ENCODE data around the gene ETS2.
A peak's percentile ranks its signal among the peaks of the same experiment; 100 is the strongest.

DNA sequence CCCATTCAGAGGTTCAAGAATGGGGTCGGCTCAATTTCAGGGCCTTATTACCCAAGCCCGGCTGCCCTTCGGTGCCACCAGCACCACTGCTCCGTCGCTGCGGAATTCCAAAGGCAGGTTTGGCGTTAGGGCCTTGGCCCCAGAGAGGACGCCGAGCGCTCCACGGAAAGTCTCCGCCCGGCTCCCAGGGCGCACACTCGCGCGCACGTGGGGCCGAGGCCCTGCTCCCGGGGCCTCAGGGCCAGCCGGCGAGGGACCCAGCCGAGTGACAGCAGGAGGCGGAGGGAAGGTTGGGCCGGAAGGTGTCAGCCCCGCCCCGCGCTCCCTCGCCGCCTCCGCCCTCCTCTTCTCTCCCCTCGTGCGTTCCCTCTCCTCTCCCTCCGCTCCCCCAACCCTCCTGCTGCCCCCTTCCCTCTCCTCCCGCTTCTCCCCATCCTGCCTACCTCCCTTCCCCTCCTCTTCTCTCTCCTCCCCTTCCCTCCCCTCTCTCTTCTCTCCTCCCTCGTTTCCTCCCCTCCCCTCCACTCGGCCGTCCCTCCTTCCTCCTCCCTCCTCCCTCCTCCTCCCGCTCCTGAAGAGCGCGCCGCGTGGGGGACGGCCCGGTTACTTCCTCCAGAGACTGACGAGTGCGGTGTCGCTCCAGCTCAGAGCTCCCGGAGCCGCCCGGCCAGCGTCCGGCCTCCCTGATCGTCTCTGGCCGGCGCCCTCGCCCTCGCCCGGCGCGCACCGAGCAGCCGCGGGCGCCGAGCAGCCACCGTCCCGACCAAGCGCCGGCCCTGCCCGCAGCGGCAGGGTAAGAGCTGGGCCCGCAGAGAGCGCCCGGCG is at the start of gene ETS2:
- TF ChIP-seq POLR2A (IDR thresholded peaks at IDR 0.05) (peak; percentile 72 to 99 (median 88)), POLR2AphosphoS5 (IDR thresholded peaks at IDR 0.05) (peak; percentile 100)
